ENCODE results near the gene NDUFA8.

The NDUFA8 gene

GRCh38 chr9:122183501-122183900, 23.9 kb upstream of the NDUFA8 start:
- TF ChIP-seq CTCF (IDR thresholded peaks at IDR 0.05) = no peak

- TF ChIP-seq CTCF (IDR thresholded peaks at IDR 0.05) = no peak
These were observed 21.1 kb upstream of the NDUFA8 start for GRCh38 chr9:122180633-122181032.

- TF ChIP-seq CTCF (IDR thresholded peaks at IDR 0.05) = no peak
These were observed 20.1 kb upstream of the NDUFA8 start for GRCh38 chr9:122179690-122180074.

GRCh38 chr9:122179054-122179689, 19.6 kb upstream of the NDUFA8 start:
- TF ChIP-seq CTCF (IDR thresholded peaks at IDR 0.05) = no peak

- no peak for TF ChIP-seq CTCF (IDR thresholded peaks at IDR 0.05)
These were observed 17.3 kb upstream of the NDUFA8 start for GRCh38 chr9:122176916-122177315.

GRCh38 chr9:122173670-122174069, 14.1 kb upstream of the NDUFA8 start:
- TF ChIP-seq CTCF (IDR thresholded peaks at IDR 0.05) = no peak

- TF ChIP-seq CTCF (IDR thresholded peaks at IDR 0.05) = no peak
These were observed 12.6 kb upstream of the NDUFA8 start for GRCh38 chr9:122172131-122172530.

GRCh38 chr9:122168356-122168755, 8.8 kb upstream of the NDUFA8 start:
- TF ChIP-seq CTCF (IDR thresholded peaks at IDR 0.05) = no peak

Data from LNCAP (cell line).